Measurements from ENCODE around the gene TMX2.
"Not testable (repeated sequence)": the region's sequence is repeated elsewhere in the genome, so short reads cannot be mapped to it uniquely, and the experiment has no call there.

Gene TMX2, protein sequence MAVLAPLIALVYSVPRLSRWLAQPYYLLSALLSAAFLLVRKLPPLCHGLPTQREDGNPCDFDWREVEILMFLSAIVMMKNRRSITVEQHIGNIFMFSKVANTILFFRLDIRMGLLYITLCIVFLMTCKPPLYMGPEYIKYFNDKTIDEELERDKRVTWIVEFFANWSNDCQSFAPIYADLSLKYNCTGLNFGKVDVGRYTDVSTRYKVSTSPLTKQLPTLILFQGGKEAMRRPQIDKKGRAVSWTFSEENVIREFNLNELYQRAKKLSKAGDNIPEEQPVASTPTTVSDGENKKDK

GRCh38 chr11:57712256-57713150, at the start of gene TMX2:
Gene TMX2, plus strand, starts transcription at chr11:57712593. Its CDS starts 26 bp downstream, at chr11:57712619.
- peaks cover 49% of the 10 kb centered on the region for H3K4me1 Mint-ChIP-seq
- peak within 1 kb of the TSS; percentile 94 for H3K4me3 Mint-ChIP-seq
- H3K36me3 Mint-ChIP-seq: peaks cover 26% of the 10 kb centered on the region
- peak; percentile 98 for ATAC-seq
- no peaks in the 10 kb centered on the region for H3K27me3 Mint-ChIP-seq
- H3K27ac Mint-ChIP-seq: peak within 1 kb of the TSS; percentile 92
- no peaks in the 10 kb centered on the region for H3K9me3 Mint-ChIP-seq

GRCh38 chr11:57662893-57663292, 49.5 kb upstream of the TMX2 start:
- no peak for ATAC-seq
- H3K4me1 Mint-ChIP-seq: peaks cover 29% of the 10 kb centered on the region
- H3K27me3 Mint-ChIP-seq: no peaks in the 10 kb centered on the region
- peaks cover 30% of the 10 kb centered on the region for H3K36me3 Mint-ChIP-seq
- H3K27ac Mint-ChIP-seq: no peak overlapping the region
- no peaks in the 10 kb centered on the region for H3K9me3 Mint-ChIP-seq
- H3K4me3 Mint-ChIP-seq: no peak overlapping the region

GRCh38 chr11:57663975-57664374, 48.4 kb upstream of the TMX2 start:
- Mint-ChIP-seq H3K36me3 (peaks cover 30% of the 10 kb centered on the region), H3K9me3 (no peaks in the 10 kb centered on the region), H3K27me3 (no peaks in the 10 kb centered on the region), H3K27ac (no peak overlapping the region), H3K4me1 (peaks cover 28% of the 10 kb centered on the region), H3K4me3 (no peak overlapping the region)
- ATAC-seq: no peak

GRCh38 chr11:57667117-57667735, 45.2 kb upstream of the TMX2 start:
- Mint-ChIP-seq H3K4me1 (peaks cover 42% of the 10 kb centered on the region), H3K9me3 (no peaks in the 10 kb centered on the region), H3K27me3 (no peaks in the 10 kb centered on the region), H3K27ac (peak overlapping the region; percentile 99), H3K4me3 (peak overlapping the region; percentile 98), H3K36me3 (peaks cover 21% of the 10 kb centered on the region)
- peak; percentile 85 for ATAC-seq

DNA sequence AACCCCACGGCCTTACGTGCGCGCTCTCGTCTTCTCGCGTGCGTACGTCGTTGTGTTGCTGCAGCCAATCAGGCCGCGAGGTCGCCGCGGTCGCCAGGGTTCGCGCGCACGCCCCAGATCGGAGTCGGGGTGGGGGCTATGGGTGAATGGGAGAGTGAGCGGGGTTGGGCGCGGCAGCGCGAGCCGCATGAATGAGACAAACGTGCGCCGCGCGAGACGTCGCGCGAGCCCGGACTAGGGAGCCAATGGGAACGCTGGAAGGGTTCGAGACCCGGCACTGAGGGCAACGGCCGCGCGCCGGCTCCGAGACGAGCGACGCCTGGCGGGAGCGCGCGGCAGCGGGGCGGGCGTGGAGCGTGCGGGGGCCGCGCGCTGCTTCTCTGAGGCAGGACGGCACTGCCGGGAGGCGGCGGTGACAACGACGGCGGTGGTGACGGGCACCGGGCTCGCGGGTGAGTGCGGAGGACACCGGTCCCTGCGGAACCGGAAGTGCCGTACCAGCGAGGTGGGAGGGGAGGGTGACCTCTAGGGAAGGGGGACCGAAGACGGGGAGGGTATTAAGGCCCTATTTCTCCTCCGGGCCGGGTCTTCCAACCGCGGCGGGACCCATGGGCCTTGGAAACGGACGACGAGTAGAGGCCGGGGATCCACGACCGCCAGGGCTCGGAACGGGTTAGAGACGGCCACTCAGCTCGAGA, 44.5 kb upstream of the TMX2 start, which contains the start of gene ZDHHC5:
Gene ZDHHC5, plus strand, starts transcription at position 379 of the 698 bp plus-strand sequence. CDS start 4,977 bp downstream, outside the sequence.
- H3K36me3 Mint-ChIP-seq: peaks cover 22% of the 10 kb centered on the region
- H3K9me3 Mint-ChIP-seq: no peaks in the 10 kb centered on the region
- H3K27me3 Mint-ChIP-seq: no peaks in the 10 kb centered on the region
- ATAC-seq: peak; percentile 94
- peak within 1 kb of the TSS; percentile 98 for H3K4me3 Mint-ChIP-seq
- peak within 1 kb of the TSS; percentile 99 for H3K27ac Mint-ChIP-seq
- H3K4me1 Mint-ChIP-seq: peaks cover 42% of the 10 kb centered on the region

DNA sequence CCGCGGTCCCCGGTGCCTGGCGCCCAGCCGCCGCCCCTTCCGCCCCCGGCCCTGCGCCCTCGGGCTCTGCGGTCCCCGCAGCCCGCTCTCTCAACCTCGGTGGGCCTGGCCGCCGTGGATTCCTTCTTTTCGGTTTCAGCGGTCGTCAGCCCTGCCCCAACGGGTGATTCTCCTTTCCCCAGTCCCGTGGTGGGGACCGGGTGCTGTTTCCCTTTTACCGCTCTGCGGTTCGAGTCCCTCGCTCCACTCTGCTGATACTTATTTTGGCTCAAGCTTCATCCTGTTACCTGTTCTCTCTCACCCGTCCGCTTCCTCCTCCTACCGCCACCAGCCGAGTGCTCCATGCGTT, 44.0 kb upstream of the TMX2 start:
- peaks cover 27% of the 10 kb centered on the region for H3K36me3 Mint-ChIP-seq
- H3K4me1 Mint-ChIP-seq: peaks cover 47% of the 10 kb centered on the region
- peak overlapping the region; percentile 99 for H3K27ac Mint-ChIP-seq
- H3K27me3 Mint-ChIP-seq: no peaks in the 10 kb centered on the region
- no peaks in the 10 kb centered on the region for H3K9me3 Mint-ChIP-seq
- peak overlapping the region; percentile 98 for H3K4me3 Mint-ChIP-seq
- ATAC-seq: peak; percentile 17

GRCh38 chr11:57674251-57674650, 38.1 kb upstream of the TMX2 start:
- Mint-ChIP-seq H3K27ac (peak overlapping the region; percentile 10), H3K9me3 (no peaks in the 10 kb centered on the region), H3K27me3 (no peaks in the 10 kb centered on the region), H3K4me3 (no peak overlapping the region), H3K36me3 (peaks cover 44% of the 10 kb centered on the region), H3K4me1 (peaks cover 66% of the 10 kb centered on the region)
- no peak for ATAC-seq

DNA sequence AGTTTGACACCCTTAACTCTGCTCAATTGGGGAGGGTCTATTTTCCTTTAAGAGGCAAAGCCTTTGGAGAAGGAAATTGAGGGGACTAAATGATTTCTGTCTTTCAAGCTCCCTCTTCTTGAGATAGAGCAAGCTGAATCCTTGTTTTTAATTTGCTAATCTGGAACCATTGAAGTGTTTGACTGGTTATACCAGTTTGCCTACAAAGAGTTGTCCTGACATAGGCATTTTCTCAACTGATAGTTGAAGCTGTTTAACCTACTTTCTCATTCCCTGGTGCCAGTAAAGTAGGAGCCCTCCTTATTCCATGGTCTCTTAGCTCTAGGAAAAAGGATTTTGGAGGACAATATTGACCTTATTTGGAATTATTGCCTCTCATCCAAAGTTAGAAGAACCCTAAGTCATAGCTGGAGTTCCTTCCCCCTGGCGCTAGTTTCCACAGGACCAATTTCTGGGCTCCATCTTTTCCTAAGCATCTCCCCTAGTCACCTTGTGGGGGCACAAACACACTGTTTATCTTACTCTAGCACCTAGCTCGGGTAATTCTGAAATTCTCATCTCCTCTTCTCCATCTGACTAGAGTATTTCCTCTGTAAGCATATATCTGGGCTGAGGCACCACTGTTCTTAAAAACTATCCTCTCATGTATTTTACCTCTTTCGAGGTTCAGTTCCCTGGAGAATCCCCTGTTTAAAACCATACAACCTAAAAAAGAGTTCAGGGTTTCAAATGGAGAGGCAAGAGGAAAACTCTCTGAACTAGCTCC, 37.0 kb upstream of the TMX2 start:
- Mint-ChIP-seq H3K9me3 (no peaks in the 10 kb centered on the region), H3K4me3 (no peak overlapping the region), H3K27ac (peak overlapping the region; percentile 52), H3K27me3 (no peaks in the 10 kb centered on the region), H3K4me1 (peaks cover 63% of the 10 kb centered on the region), H3K36me3 (peaks cover 42% of the 10 kb centered on the region)
- no peak for ATAC-seq

GRCh38 chr11:57679396-57679795, 33.0 kb upstream of the TMX2 start:
- peaks cover 55% of the 10 kb centered on the region for H3K4me1 Mint-ChIP-seq
- no peak overlapping the region for H3K4me3 Mint-ChIP-seq
- no peaks in the 10 kb centered on the region for H3K27me3 Mint-ChIP-seq
- H3K9me3 Mint-ChIP-seq: no peaks in the 10 kb centered on the region
- H3K27ac Mint-ChIP-seq: no peak overlapping the region
- no peak for ATAC-seq
- peaks cover 43% of the 10 kb centered on the region for H3K36me3 Mint-ChIP-seq

DNA sequence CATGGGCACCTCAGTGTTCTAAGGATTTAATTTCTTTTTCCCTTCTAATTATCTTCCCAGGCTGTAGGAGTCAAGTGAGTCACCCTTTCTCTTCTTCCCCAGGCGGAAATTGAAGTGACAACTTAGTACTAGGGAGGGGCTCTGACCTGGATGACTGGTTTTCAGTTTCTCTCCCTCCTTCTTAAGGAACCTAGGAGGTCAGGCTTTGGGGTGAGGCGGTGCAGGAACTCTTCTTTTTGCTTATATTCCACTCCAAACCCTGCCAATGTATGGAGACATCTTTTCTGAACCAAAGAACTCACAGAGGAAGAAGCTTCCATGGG, 31.9 kb upstream of the TMX2 start:
- H3K4me3 Mint-ChIP-seq: no peak overlapping the region
- peaks cover 45% of the 10 kb centered on the region for H3K4me1 Mint-ChIP-seq
- H3K27me3 Mint-ChIP-seq: no peaks in the 10 kb centered on the region

GRCh38 chr11:57681168-57681567, 31.2 kb upstream of the TMX2 start:
- no peak overlapping the region for H3K27ac Mint-ChIP-seq
- H3K4me1 Mint-ChIP-seq: peaks cover 39% of the 10 kb centered on the region
- ATAC-seq: no peak
- no peaks in the 10 kb centered on the region for H3K27me3 Mint-ChIP-seq
- peaks cover 46% of the 10 kb centered on the region for H3K36me3 Mint-ChIP-seq
- no peak overlapping the region for H3K4me3 Mint-ChIP-seq
- H3K9me3 Mint-ChIP-seq: no peaks in the 10 kb centered on the region

More for the DNA sequence above, 31.9 kb upstream of the TMX2 start:
- peaks cover 45% of the 10 kb centered on the region for H3K36me3 Mint-ChIP-seq
- no peaks in the 10 kb centered on the region for H3K9me3 Mint-ChIP-seq
- peak overlapping the region; percentile 19 for H3K27ac Mint-ChIP-seq
- ATAC-seq: no peak

- H3K9me3 Mint-ChIP-seq, H3K4me1 Mint-ChIP-seq, ATAC-seq, H3K27ac Mint-ChIP-seq, H3K4me3 Mint-ChIP-seq, H3K27me3 Mint-ChIP-seq: not testable (repeated sequence)
- H3K36me3 Mint-ChIP-seq: peaks cover 48% of the 10 kb centered on the region
These were observed 21.9 kb upstream of the TMX2 start for GRCh38 chr11:57690474-57690873.

DNA sequence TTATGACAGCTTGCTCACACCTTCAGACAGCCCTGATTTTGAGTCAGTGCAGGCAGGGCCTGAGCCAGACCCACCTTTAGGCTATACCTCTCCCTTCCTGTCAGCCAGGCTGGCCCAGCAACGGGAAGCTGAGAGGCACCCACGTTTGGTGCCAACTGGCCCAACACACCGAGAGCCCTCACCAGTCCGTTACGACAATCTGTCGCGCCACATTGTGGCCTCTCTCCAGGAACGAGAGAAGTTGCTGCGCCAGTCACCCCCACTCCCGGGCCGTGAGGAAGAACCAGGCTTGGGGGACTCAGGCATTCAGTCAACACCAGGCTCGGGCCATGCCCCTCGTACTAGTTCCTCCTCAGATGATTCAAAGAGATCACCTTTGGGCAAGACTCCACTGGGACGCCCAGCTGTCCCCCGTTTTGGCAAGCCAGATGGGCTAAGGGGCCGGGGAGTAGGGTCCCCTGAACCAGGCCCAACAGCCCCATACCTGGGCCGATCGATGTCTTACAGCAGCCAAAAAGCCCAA, 13.5 kb upstream of the TMX2 start:
- Mint-ChIP-seq H3K36me3 (peaks cover 46% of the 10 kb centered on the region), H3K9me3 (no peaks in the 10 kb centered on the region), H3K4me3 (no peak overlapping the region), H3K4me1 (no peaks in the 10 kb centered on the region), H3K27me3 (no peaks in the 10 kb centered on the region), H3K27ac (no peak overlapping the region)
- ATAC-seq: peak; percentile 34

GRCh38 chr11:57699813-57700212, 12.6 kb upstream of the TMX2 start:
- Mint-ChIP-seq H3K36me3 (peaks cover 55% of the 10 kb centered on the region), H3K9me3 (no peaks in the 10 kb centered on the region), H3K27ac (no peak overlapping the region), H3K4me1 (no peaks in the 10 kb centered on the region), H3K4me3 (no peak overlapping the region), H3K27me3 (no peaks in the 10 kb centered on the region)
- no peak for ATAC-seq
